ENCODE measurements around the gene THSD7B.

Gene THSD7B

GRCh38 chr2:137287913-137288639 lies 522.7 kb downstream of the THSD7B start:
- Mint-ChIP-seq H3K4me1 (no peaks in the 10 kb centered on the region), H3K27ac (no peak overlapping the region), H3K27me3 (ENCODE audit: low read depth, poor library complexity) (peaks cover 3% of the 10 kb centered on the region), H3K4me3 (no peak overlapping the region), H3K9me3 (peaks cover 2% of the 10 kb centered on the region), H3K36me3 (ENCODE audit: low read depth) (no peaks in the 10 kb centered on the region)
- no peak for DNase-seq
- no peak for TF ChIP-seq CTCF (IDR thresholded peaks at IDR 0.05)

GRCh38 chr2:137291836-137292570 lies 526.7 kb downstream of the THSD7B start:
- no peaks in the 10 kb centered on the region for H3K36me3 Mint-ChIP-seq (ENCODE audit: low read depth)
- no peak overlapping the region for H3K27ac Mint-ChIP-seq
- no peak for TF ChIP-seq CTCF (IDR thresholded peaks at IDR 0.05)
- no peaks in the 10 kb centered on the region for H3K4me1 Mint-ChIP-seq
- H3K9me3 Mint-ChIP-seq, result no peaks in the 10 kb centered on the region
- no peak overlapping the region for H3K4me3 Mint-ChIP-seq
- no peaks in the 10 kb centered on the region for H3K27me3 Mint-ChIP-seq (ENCODE audit: low read depth, poor library complexity)
- no peak for DNase-seq

GRCh38 chr2:137298377-137298776 lies 533.0 kb downstream of the THSD7B start:
- H3K4me3 Mint-ChIP-seq, result no peak overlapping the region
- H3K27ac Mint-ChIP-seq, result no peak overlapping the region
- peaks cover 14% of the 10 kb centered on the region for H3K9me3 Mint-ChIP-seq
- no peaks in the 10 kb centered on the region for H3K4me1 Mint-ChIP-seq
- H3K27me3 Mint-ChIP-seq (ENCODE audit: low read depth, poor library complexity), result no peaks in the 10 kb centered on the region
- DNase-seq, result no peak
- TF ChIP-seq CTCF (IDR thresholded peaks at IDR 0.05), result no peak
- H3K36me3 Mint-ChIP-seq (ENCODE audit: low read depth), result no peaks in the 10 kb centered on the region

GRCh38 chr2:137300987-137301386 lies 535.6 kb downstream of the THSD7B start:
- no peak overlapping the region for H3K4me3 Mint-ChIP-seq

GRCh38 chr2:137302957-137303356 lies 537.6 kb downstream of the THSD7B start:
- Mint-ChIP-seq H3K27ac (no peak overlapping the region), H3K4me1 (no peaks in the 10 kb centered on the region), H3K4me3 (no peak overlapping the region), H3K9me3 (peaks cover 9% of the 10 kb centered on the region), H3K27me3 (ENCODE audit: low read depth, poor library complexity) (no peaks in the 10 kb centered on the region), H3K36me3 (ENCODE audit: low read depth) (no peaks in the 10 kb centered on the region)
- no peak for TF ChIP-seq CTCF (IDR thresholded peaks at IDR 0.05)
- DNase-seq, result no peak

More at GRCh38 chr2:137300987-137301386, 535.6 kb downstream of the THSD7B start:
- Mint-ChIP-seq H3K9me3 (peaks cover 14% of the 10 kb centered on the region), H3K36me3 (ENCODE audit: low read depth) (no peaks in the 10 kb centered on the region), H3K27ac (no peak overlapping the region), H3K4me1 (no peaks in the 10 kb centered on the region), H3K27me3 (ENCODE audit: low read depth, poor library complexity) (no peaks in the 10 kb centered on the region)
- no peak for TF ChIP-seq CTCF (IDR thresholded peaks at IDR 0.05)
- no peak for DNase-seq

Measured in nephron progenitor cell (in vitro differentiated cells).